Sigmoid colon (tissue), 7 donors: Measurements from ENCODE around the gene TIAM1. TPM values are rescaled to one million over a fixed set of nuclear protein-coding genes. Genes with fewer than 3 reads are reported as not detected.

Source experiments
- DNase-seq: peaks from one replicate; pipeline ENCODE4 v3.0.0-alpha.2; 2019
- H3K27ac ChIP-seq, 4 donors: fragments of 200-600 bp; sonication (generic); one replicate each; pipeline ENCODE4 v1.5.1; 2016 to 2019; ENCODE audit warnings: mild to moderate bottlenecking in 1 of 4
- H3K27me3 ChIP-seq, 3 donors: fragments of 200-600 bp; sonication (generic); one replicate each; pipeline ENCODE4 v1.5.1; 2019; ENCODE audit warnings: mild to moderate bottlenecking in 1 of 3
- H3K36me3 ChIP-seq, 4 donors: fragments of 200-600 bp; sonication (generic); one replicate each; pipeline ENCODE4 v1.5.1; 2016 to 2019
- H3K4me1 ChIP-seq, 4 donors: fragments of 200-600 bp; sonication (generic); one replicate each; pipeline ENCODE4 v1.5.1; 2017 to 2019
- H3K4me3 ChIP-seq, 4 donors: fragments of 200-600 bp; sonication (generic); one replicate each; pipeline ENCODE4 v1.5.1; 2017 to 2019; ENCODE audit warnings: mild to moderate bottlenecking in 2 of 4, moderate library complexity in 1 of 4
- H3K9me3 ChIP-seq, 4 donors: fragments of 200-600 bp in 3 of 4; sonication (generic) in 3 of 4; one replicate each; pipeline versions ENCODE4 v1.5.1 to v1.6.1; 2013 to 2019
- CTCF ChIP-seq, 4 experiments: fragments of 450-650 bp in 3 of 4; fragments of 200-600 bp in 1 of 4; IDR thresholded peaks; one replicate each; pipeline ENCODE4 v1.5.1; 2016 to 2019; ENCODE audit warnings: antibody characterized with exemption in 4 of 4, mild to moderate bottlenecking in 3 of 4, moderate library complexity in 2 of 4
- EP300 ChIP-seq, 4 donors: sonication (generic); formaldehyde crosslinking; IDR thresholded peaks; one replicate each; pipeline ENCODE4 v1.6.1; 2017; ENCODE audit warnings: antibody characterized with exemption in 4 of 4
- POLR2A ChIP-seq, 2 donors: fragments of 450-650 bp; IDR thresholded peaks; one replicate each; pipeline ENCODE4 v1.6.1; 2016; ENCODE audit warnings: antibody characterized with exemption in 2 of 2, mild to moderate bottlenecking in 2 of 2, moderate library complexity in 2 of 2
- POLR2AphosphoS5 ChIP-seq, 4 donors: sonication (generic); formaldehyde crosslinking; IDR thresholded peaks; one replicate each; pipeline ENCODE4 v1.6.1; 2017; ENCODE audit warnings: antibody characterized with exemption in 4 of 4
- WGBS, 2 donors: extraction: QIAGEN DNeasy Blood & Tissue Kit; methylation state at CpG; one replicate each; pipeline ENCODE4 v1.1.7; 2013; 5-methylcytosine and 5-hydroxymethylcytosine counted together
- intact Hi-C: fragments of 100-400 bp; cut with DNase I; formaldehyde crosslinking; loops from one replicate; pipeline ENCODE4 v1.15.1; 2023
- polyA plus RNA-seq, 3 donors: library from polyadenylated mRNA; stranded (reverse); fragments of 200-250 nt; gene quantifications; one replicate each; pipeline ENCODE4 v1.2.3, GENCODE V29; 2013
- total RNA-seq, 4 donors: library from RNA; depleted of rRNA; stranded (reverse); fragments of >200 nt; gene quantifications; one replicate each; pipeline ENCODE4 v1.1.0, GENCODE V29; 2016
- donor health status: healthy with polysubstance abuse.
- donor health status: Bipolar disorder and iron deficiency.
- donor health status: healthy.

The TIAM1 gene
- total and polyA plus RNA-seq, 7 donors = 1.2 to 20.5 (median 8.6) TPM

- intact Hi-C loops = no loop called here
- WGBS, 2 donors = 88 to 91% methylated on average over 4 of the region's 4 CpGs
- Histone ChIP-seq H3K36me3 (no peaks in the 10 kb centered on the region), H3K4me3 (no peak overlapping the region), H3K27ac (no peak overlapping the region), H3K27me3 (peaks cover 0 to 5% (median 0%) of the 10 kb centered on the region in 3 donors), H3K4me1 (no peaks in the 10 kb centered on the region), H3K9me3 (no peaks in the 10 kb centered on the region)
- DNase-seq = no peak
- TF ChIP-seq CTCF (IDR thresholded peaks at IDR 0.05) = no peak
- TF ChIP-seq POLR2AphosphoS5 (IDR thresholded peaks at IDR 0.05) = no peak
These were observed 156.6 kb downstream of the TIAM1 start for GRCh38 chr21:31187499-31187898.

GRCh38 chr21:31186916-31187315, 157.1 kb downstream of the TIAM1 start:
- Histone ChIP-seq H3K4me1 (no peaks in the 10 kb centered on the region), H3K27ac (no peak overlapping the region), H3K36me3 (no peaks in the 10 kb centered on the region), H3K27me3 (peaks cover 0 to 5% (median 0%) of the 10 kb centered on the region in 3 donors), H3K4me3 (no peak overlapping the region), H3K9me3 (no peaks in the 10 kb centered on the region)
- intact Hi-C loops = no loop called here
- DNase-seq = no peak
- no peak for TF ChIP-seq CTCF (IDR thresholded peaks at IDR 0.05)
- TF ChIP-seq POLR2A (IDR thresholded peaks at IDR 0.05) = no peak
- no peak for TF ChIP-seq POLR2AphosphoS5 (IDR thresholded peaks at IDR 0.05)
- TF ChIP-seq EP300 (IDR thresholded peaks at IDR 0.05) = no peak
- 67 to 86% methylated on average over 4 of the region's 4 CpGs for WGBS, 2 donors

DNA sequence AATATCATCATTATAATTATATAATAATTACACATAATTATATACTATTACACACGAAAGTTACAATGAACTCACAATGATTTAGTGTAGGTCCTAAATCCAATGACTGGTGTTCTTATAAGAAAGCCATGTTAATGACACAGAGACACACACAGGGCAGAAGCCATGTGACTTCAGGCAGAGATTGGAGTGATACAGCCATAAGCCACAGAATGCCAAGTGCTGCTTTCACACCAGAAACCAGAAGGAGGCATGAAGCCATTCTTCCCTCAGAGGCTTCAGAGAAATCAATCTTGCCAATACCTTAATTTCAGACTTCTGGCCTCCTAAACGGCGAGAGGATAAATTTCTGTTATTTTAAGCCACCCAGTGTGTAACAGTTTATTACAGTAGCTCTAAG, 158.4 kb downstream of the TIAM1 start:
- WGBS, 2 donors = 85 to 88% methylated on average over 3 of the region's 3 CpGs
- no peak for DNase-seq
- no peak for TF ChIP-seq POLR2AphosphoS5 (IDR thresholded peaks at IDR 0.05)
- no peak for TF ChIP-seq EP300 (IDR thresholded peaks at IDR 0.05)
- no peak for TF ChIP-seq CTCF (IDR thresholded peaks at IDR 0.05)
- no peak for TF ChIP-seq POLR2A (IDR thresholded peaks at IDR 0.05)
- no peaks in the 10 kb centered on the region for H3K36me3 ChIP-seq
- peaks cover 0 to 5% (median 0%) of the 10 kb centered on the region in 3 donors for H3K27me3 ChIP-seq
- no peak overlapping the region for H3K4me3 ChIP-seq
- H3K4me1 ChIP-seq = no peaks in the 10 kb centered on the region
- intact Hi-C loops = no loop called here
- H3K9me3 ChIP-seq = no peaks in the 10 kb centered on the region
- H3K27ac ChIP-seq = no peak overlapping the region

GRCh38 chr21:31184876-31185275, 159.2 kb downstream of the TIAM1 start:
- intact Hi-C loops = loop anchor here (5.0 kb wide), 1 partner anchor 88 kb away; no protein-coding TSS in a partner anchor
- Histone ChIP-seq H3K4me1 (no peaks in the 10 kb centered on the region), H3K27me3 (peaks cover 0 to 5% (median 0%) of the 10 kb centered on the region in 3 donors), H3K9me3 (no peaks in the 10 kb centered on the region), H3K27ac (no peak overlapping the region), H3K4me3 (no peak overlapping the region), H3K36me3 (no peaks in the 10 kb centered on the region)
- 82 to 89% methylated on average over 6 of the region's 6 CpGs for WGBS, 2 donors
- no peak for TF ChIP-seq EP300 (IDR thresholded peaks at IDR 0.05)
- no peak for TF ChIP-seq POLR2A (IDR thresholded peaks at IDR 0.05)
- no peak for TF ChIP-seq CTCF (IDR thresholded peaks at IDR 0.05)
- TF ChIP-seq POLR2AphosphoS5 (IDR thresholded peaks at IDR 0.05) = no peak
- no peak for DNase-seq

GRCh38 chr21:31184459-31184858, 159.6 kb downstream of the TIAM1 start:
- H3K36me3 ChIP-seq = no peaks in the 10 kb centered on the region
- H3K4me1 ChIP-seq = no peaks in the 10 kb centered on the region
- WGBS, 2 donors = 52 to 80% methylated on average over 6 of the region's 6 CpGs
- peaks cover 0 to 5% (median 0%) of the 10 kb centered on the region in 3 donors for H3K27me3 ChIP-seq
- no peak for TF ChIP-seq POLR2A (IDR thresholded peaks at IDR 0.05)
- TF ChIP-seq EP300 (IDR thresholded peaks at IDR 0.05) = no peak
- TF ChIP-seq POLR2AphosphoS5 (IDR thresholded peaks at IDR 0.05) = no peak
- no peak for TF ChIP-seq CTCF (IDR thresholded peaks at IDR 0.05)
- H3K4me3 ChIP-seq = no peak overlapping the region
- no peak for DNase-seq
- no peak overlapping the region for H3K27ac ChIP-seq
- H3K9me3 ChIP-seq = no peaks in the 10 kb centered on the region
- intact Hi-C loops = loop anchor here (5.0 kb wide), 1 partner anchor 87 kb away; no protein-coding TSS in a partner anchor
